T-helper 2 cell (primary cell): ENCODE measurements around the gene RPRD1B.

Experiments
- DNase-seq, 5 experiments: peaks; one replicate each; pipeline versions ENCODE4 v3.0.0 to v3.0.0-alpha.2; 2012 to 2022

The RPRD1B gene

DNA sequence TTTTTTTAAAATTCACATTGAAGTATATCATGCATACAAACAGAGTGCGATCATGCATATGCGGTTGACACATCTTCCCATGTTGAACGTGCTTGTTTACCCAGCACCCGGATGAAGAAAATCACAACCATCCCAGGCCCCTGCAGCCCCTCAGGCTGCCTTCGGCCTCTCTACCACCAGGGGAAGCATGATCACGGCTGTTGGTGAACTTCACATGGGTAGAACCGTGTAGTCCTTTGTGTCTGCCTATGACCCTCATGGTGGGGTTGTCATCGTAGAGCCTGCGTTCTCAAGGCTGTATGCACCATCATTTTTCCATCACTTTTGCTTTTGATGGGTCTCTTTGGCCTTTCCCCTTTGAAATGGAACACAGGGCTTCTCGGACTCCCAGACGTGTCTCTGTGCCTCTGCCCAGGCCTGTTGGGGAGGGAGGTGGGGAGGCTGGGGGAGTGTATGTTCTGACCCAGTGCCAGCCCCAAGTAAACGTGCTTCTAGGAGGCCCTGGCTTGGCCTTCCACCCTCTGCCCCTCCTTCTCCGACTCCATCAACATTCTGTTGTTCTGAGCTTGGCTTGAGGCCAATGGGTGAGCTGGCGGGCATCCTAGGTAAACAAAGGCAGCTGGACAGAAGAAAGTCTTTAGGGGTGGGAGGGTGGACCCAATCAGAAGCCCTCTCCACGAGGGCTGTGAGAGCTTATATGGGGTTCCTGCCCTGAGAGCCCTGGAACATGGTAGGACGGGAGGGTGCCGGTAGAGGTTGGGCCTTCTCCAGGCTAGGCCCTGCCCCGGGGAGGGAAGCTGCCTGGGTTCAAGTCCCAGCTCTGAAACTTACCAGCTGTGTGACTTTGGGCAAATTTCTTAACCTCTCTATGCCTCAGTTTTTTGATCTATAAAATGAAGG lies 91.9 kb downstream of the RPRD1B start:
- no peak for DNase-seq

DNA sequence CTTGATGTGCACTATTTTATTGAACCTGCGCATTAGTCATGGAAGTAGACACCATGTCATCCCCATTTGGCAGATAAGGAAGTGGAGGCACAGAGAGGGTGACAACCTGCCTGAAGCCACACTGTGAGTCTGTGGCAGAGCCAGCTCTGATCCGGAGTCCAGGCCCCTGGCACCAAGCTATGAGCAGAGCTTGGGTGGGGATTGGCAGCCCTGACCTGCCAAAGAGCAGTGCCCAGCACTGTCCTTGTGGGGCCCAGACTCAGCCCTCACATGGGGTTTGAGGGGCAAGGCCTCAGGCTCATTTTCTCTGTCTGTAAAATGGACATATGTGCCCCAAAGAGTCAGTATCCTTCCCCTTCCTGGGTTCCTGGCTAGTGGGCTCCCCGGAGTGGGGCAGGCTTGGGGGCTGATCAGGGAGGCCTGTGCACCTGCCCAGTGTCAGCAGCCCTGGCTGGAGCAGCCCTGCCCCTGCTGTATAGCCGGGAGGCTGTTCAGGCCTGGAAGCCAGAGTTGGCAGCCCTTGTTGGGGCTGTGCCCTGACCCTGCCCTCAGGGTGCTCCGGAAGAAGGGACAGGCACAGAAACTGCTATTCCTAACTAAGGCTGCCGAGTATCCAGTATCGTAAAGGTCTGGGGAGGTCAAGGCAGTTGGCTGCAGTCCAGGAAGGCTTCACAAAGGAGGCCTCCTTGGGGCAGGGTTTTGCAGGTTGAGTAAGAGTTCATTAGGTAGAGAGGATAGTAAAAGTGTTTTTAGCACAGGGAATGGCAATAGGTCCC lies 92.8 kb downstream of the RPRD1B start:
- no peak for DNase-seq

DNA sequence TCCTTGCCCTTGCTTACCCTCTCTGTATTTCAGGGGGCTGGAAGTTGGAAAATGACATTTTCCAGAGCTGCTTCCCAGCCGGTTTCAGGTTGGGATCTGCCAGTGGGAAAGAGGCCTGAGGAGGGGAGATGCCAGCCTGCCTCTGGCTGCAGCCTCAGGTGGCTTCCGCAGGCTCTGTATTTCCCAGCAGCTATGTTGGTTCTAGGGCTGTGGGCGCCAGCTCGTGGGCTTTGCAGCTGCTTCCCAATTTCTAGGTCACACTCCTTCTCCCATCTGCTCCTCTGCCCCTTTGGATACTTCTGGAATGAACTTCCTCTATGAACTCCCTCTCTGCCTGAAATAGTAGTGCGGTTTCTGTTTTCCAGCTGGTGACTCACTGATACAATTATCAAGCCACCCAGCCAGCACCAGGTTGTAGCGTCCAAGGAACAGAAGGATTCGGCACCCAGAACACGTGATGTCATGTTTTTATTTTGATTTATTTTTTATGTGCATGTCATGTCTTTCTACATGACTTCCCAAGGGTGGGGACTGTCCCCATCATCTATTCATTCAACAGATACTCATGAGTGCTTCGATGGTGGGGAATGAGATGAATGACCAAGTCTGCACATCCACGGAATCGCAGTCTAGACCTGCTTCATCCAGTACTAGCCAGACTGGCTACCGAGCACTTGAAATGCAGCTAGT lies 93.5 kb downstream of the RPRD1B start:
- DNase-seq: no peak

DNA sequence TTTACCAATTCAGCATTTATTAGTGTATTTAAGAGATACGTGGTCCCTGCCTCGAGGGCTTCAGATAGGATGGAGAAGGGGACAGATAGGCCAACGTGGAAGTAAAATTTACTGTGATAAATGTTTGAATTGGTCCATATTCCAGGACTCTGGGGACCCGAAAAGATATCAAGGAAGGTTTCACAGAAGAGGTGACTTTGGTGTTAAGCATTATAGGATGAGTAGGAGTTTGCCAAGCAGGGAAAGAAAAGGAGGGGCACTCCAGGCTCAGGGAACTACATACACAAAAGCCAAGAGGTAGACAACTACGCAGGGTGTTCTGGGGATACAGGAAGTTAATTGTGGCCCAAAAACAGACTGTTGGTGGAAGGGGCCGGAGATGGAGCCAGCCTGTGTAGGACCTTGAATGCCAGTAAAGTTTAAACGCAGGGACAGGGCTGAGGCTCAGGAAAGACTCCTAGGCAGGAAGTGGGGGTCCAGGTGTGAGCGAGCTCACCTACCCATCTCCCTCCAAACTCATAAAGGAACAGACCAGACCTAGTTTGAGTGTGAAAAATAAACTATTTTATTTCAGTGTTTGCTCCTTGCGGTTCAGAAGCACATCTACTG lies 94.5 kb downstream of the RPRD1B start:
- no peak for DNase-seq

DNA sequence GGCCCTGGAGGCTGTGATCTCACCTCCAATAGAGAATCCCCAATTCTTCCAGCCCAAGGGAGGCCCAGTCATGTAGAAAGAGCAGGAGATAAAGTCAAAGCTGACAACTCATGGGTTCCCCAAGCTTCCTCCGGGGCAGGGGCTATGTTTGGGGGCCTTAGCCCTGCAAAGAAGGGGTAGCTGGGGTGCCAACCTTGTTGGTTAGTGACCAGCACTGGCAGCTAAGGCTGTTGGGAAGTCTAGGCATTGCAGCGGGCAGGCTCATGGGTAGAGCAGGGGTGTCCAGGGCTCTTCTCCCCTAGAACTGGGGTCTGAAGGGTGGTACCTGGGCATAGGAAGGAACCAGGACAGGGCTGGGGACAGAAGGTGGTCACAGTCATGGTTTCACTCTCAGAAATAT lies 95.1 kb downstream of the RPRD1B start:
- DNase-seq: no peak

DNA sequence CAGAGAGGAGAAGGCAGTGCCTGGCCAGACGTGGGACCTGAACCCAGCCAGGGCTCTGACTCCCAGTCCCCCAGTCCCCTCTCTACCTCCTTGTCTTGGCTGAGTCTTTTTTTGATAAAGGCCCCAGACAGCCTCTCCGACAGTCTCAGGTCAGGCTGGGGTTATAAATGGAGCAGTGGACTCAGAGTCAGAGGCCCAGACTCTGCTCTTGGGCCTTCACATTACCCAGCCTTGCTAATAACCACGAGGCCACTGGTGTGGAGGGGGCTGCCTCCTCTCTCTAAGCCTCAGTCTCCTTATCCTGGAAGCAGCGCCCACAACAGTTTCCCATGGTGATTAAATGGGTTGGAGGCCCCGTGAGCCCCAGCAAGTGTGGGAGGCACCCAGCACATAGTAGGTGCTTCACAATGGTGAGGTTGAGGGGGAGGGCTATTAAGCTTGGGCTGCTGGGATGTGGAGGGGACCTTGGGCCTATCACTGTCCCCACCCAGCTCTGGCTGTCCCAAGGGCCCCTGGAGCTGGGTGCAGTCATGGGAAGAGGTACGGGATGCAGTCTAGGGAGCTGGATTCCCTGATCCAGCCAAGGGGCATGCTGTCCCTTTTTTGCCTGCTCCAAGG lies 95.8 kb downstream of the RPRD1B start:
- no peak for DNase-seq

DNA sequence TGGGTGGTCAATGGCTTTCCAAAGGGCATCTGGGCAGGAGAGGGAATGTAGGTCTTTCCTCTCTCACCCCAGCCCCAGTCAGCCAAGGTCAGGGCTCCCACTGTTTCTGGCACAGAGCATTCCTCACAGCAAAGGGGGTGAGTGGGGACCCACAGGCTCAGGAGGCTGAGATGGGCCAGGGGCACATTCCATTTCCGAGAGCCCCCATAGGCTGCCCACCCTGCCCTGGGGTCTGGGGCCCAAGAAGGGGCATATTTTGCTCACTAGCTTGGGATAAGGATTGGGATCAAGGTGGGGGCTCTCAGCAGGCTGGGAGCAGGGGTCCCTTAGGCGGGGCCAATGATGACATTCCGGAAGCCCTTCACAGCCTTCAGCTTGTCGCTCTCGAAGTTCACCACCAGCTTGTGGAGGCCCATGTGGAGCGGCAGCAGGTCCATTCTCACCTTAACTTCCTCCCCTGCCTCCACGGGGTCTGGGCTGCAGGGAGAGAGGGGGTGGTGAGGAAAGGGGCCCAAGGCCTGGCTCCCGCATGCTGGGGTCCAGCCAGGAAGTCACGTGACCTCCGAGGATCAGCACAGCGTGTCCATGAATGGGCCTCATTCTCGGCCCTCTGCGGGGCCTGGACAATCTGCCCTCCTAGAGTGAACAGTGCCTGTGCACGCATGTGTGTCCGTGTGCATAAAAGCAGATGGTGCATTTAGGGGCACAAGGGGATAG lies 96.5 kb downstream of the RPRD1B start:
- no peak for DNase-seq

DNA sequence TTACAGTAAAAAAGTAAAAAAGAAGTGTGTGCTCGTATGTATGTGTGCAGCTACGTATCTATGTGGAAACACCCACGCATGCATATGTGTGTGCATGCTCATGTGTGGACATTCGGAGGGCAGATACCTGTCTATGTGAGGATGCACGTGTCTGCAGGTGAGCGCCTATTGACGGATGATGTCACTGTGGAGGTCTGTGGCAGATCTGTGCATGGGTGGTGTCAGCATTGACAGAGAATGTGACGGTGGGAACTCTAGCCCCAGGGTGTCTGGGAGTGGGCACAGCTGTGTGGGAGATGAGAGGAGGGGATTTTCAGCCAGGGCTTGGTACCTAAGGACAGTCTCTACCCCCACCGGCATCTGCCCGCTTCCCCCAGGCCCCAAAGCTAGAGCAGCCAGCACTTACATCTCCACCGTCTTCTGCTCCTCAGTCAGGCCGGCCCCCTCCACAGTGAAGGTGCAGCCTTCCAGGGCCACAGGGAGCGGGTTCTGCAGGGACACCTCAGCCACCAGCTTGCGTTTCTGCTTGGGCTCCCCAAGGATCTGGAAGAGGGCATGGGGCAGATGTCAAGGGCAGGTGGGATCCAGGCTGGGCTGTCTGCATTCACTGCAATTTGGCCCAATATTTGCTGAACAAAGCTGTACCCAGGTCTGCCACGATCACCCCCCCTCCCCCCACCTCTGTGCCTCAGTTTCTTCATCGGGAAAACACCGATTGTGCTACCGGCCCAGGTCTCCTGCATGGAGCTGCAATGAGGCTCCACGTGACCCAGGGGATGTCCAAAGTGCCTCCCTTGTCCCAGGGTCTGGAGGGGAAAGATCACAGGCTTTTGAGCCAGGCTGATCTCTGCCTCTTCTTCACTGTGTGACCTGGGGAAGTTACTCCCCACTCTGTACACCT lies 97.4 kb downstream of the RPRD1B start:
- DNase-seq: no peak

DNA sequence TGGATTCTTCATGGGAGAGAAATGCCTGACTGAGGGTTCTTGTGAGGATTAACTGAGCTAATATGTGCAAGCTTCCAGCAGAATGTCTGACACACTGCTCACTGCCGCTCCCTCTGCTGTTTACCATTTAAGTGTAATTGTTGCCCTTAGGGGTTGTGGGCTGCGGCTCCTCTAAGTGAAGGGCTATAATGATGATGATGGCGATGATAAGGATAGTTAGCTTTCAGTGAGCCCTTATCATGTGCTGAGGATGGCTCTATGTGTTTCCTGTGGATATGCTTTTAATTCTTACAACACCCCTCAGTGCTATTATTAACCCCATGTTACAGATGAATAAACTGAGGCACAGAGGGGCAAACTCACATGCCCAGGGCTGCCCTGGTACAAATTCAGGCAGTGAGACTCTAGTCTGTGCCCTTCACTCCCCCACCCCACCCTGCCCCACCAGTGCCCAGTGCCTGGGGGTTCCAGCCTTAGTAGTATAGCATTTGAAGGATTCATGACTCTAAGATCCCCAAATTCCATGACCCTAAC lies 98.1 kb downstream of the RPRD1B start:
- DNase-seq: no peak

DNA sequence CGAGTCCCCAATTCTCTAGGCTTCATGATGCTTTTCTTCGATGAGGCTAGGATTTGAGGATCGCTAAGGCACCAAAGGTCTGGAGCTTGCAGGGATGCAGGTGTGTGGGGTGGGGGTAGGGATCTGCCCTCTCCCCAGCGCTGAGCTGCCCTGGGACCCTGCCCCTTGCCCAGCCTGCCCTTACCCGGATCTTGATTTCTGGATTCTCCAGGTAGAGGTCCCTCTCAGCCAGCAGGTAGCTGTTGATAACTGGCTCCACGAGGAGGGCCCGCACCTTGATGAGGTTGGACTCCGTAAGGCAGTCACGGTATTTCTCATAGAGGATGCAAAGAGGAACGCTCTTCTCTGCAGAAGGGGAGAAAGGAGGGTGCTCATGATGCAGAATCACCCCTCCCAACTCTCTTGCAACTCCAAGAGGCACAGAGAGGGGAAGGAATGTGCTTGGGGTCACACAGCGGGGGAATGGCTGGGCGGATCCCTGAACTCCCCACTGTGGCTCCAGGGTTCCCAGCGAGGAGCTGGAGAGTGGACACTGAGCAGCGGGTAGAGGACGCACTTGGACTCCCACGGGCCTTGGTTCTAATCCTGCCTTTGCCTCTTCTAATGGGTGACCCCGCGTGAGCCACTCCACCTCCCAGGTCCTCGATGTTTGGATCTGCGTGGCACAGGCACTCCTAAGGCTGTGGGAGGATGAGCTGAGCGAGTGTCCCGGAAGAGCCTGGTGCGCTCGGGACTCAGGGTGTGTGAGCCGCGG lies 98.8 kb downstream of the RPRD1B start:
- DNase-seq: no peak

DNA sequence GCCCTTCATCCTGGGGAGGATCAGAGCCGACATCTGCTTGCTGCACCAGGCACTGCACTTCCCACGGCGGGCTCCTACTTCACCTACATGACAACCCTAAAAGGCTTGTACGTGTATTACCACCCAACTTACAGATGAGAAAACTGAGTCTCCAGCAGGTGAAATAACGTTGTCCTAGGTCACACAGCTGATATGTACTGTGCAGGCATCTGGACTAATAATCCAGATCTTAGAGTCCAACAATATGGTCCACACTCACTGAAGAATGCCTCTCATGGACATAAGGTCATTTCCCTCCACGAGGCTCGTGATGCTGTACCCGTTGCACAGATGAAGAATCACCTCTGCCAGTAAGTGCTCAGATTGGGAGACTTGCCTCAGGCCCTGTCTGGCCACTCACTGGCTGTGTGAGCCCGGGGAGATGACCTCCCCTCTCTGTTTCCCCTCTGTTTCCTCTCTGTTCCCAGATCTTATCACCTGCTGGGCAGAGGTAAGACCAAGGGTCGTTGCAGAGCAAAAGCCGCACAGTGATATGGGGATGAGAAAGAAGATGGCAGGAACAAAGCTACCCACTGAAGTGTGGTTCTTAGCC lies 99.5 kb downstream of the RPRD1B start:
- DNase-seq: no peak

DNA sequence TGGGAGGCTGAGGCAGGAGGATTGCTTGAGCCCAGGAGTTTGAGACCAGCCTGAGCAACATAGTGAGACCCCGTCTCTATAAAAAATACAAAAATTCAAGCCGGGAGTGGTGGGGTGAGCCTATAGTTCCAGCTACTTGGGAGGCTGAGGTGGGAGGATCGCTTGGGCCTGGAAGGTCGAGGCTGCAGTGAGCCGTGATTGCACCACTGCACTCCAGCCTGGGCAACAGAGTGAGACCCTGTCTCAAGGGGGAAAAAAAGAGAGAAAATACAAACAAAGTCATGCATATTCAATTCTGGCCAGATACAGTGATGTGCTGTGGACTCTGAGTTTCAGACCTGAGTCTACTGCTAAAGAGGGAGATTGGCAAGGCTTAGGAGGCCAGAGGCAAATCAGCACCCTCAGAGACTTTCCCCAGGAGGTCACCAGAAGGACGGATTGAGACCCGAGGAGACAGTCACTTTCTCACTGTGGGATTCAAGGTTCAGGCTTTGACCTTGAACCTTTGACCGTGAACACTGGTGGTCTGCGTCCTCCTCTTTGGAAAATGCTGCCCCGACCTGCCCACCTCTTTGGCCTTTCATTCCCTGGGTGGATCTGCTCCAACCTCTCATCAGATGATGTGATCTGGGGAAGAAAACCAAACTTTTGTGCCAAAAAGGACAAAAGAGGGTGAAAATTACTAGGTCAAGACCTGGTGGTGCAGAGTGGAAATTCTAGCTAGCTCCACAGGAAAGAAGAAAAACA lies 100.3 kb downstream of the RPRD1B start:
- DNase-seq: no peak

DNA sequence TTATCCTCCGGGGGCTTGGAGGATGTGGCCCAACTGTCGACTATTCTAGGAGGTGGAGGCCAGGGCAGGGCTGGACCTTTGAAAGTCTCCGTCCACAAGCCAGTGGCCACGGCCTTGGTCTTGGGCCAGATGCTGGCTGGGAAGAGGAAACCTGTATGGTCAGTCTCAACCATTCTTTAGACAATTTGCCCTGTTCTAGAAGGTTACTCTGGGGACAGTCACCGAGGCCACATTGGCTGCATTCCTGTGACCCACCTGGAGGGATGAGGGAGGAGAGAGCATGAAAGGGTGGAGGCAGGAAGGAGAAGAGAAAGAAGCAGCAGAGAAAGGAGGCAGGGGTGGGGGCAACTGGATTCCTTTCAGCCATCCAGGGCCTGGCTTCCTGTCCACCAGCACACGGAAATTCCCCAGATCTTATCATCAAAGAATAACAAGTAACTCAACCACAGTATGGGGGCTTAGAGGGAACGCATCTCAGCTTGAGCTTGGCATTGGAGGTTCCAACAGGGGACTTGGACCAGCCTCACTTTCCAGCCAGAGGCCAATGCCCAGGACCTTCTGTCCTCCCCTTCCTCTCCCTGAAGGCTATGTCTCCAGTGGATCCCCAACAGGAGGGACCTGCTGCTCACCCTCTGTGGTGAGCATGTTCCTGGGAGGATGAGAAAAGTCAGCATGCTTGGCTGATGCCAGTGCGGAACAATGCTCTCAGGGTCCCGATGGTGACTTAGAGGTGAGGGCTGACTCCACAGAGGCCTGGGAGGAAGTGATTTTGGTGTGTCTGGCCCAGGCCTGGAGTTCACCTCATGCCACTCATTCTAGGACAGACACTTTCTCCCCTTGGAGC lies 101.1 kb downstream of the RPRD1B start:
- peak in 1 of 5 experiments; percentile 38 for DNase-seq

DNA sequence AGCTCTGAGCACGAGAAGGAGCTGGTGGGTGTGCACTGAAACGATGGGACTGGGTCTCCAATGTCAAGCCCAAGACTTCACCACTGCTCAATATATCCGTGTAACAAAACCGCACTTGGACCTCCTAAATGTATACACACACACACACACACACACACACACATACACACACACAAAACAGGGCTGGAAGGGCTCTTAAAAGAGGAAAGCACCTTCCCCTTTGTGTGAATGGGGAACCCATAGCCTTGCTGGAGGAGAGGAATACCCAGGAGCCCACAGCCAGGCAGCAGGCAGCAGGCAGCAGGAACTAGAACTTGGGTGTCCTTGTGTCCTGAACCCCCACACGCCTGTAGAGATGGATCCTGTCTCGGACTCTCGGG lies 101.7 kb downstream of the RPRD1B start:
- no peak for DNase-seq

DNA sequence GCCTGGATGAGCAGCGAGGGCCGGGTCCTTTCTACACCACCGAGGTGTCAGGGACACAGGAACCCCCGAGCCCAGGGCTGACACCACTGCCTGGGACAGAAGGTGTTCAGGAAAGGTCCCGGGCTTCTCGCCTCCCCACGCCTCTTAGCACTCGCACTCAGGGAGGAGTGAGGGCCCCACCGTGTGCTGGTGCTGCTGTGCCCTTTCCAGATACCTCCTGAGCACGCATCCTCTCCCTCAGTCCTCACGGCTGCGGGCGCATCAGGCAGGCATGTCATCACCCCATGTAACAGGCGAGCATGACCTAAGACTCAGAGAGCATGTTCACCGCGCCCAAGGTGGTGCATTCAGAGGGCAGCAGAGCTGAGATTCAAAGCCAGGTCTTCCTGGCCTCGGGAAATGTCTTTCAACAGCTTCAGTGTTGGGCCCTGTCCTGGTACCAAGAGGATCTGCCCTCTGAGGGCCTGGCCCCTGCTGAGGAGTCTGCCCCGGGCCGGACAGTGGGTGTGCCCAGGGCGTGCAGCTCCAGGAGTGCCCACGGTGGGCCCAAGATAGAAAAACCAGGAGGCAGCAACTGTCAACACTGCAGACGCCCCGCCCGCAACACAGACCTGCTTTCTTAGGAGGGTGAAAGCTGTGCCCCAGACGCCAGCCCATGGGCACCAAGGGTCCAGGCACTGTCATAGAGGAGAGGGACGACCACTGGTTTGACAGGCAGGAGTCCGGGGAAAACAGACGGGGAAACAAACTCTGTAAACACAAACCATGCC lies 102.3 kb downstream of the RPRD1B start:
- DNase-seq: no peak

DNA sequence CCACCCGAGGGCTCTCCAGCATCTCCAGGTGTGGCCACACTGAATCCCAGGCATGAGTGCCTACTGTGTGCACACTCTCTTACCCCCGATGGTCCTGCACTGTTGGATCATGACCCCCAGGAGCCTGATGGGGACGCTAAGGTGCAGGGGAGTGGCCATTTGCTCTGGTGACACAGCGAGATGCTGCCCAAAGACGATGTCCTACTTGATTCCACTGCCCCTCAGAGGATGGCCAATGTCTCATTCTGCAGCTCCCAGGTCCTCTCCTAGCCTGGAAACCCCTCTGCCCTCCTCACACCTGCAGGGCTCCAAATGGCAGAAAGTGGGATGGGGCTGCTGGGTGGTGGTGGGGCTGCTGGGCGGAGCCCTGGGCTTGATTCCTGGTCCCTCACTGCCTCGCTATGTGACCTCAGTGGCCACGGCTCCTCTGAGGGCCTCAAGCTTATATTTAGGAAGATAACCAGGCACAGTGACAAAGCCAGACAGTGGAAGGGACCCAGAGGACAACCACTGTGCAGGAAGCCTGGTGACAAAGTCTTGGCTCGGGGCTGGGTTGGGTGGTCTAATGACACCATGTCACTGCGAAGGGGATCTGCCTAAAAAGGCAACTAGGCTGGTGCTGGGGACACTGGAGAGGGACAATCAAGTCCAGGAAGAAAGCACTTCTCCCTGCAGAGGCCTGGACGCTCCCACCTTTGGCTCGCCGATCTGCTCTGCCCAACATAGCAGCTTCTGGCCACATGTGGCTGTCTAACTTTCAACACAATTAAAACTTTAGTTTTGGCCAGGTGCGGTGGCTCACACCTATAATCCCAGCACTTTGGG lies 103.1 kb downstream of the RPRD1B start:
- no peak for DNase-seq
